ENCODE results near the gene P2RY14. TPM values are rescaled to one million over a fixed set of nuclear protein-coding genes. Genes with fewer than 3 reads are reported as not detected.
A peak's percentile ranks its signal among the peaks of the same experiment; 100 is the strongest.

The P2RY14 gene
- total RNA-seq, 1 donor = not detected

DNA sequence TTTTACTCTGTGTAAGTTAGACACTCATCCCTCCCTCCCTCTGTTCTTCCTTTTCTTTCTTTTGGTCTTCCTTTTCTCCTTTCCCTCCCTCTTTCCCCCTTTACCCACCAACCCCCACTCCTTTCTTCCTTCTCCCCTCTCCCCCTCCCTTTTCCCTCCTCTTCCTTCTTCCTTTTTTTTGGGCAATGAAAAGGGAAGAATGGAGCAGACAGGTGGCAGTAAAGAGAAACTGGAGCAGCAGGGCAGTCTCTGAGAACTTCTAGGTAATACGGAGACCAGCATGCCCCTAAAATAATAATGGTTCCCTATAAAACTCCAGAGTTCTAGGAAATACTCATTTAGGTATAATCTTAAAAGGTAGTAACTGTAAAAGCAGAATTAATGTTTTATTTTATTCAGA lies 63.9 kb downstream of the P2RY14 start:
- no peak for DNase-seq (ENCODE audit: low read depth)
- H3K4me3 ChIP-seq (ENCODE audit: low read depth, low read length) = no peak overlapping the region
- TF ChIP-seq, protein P1, sequence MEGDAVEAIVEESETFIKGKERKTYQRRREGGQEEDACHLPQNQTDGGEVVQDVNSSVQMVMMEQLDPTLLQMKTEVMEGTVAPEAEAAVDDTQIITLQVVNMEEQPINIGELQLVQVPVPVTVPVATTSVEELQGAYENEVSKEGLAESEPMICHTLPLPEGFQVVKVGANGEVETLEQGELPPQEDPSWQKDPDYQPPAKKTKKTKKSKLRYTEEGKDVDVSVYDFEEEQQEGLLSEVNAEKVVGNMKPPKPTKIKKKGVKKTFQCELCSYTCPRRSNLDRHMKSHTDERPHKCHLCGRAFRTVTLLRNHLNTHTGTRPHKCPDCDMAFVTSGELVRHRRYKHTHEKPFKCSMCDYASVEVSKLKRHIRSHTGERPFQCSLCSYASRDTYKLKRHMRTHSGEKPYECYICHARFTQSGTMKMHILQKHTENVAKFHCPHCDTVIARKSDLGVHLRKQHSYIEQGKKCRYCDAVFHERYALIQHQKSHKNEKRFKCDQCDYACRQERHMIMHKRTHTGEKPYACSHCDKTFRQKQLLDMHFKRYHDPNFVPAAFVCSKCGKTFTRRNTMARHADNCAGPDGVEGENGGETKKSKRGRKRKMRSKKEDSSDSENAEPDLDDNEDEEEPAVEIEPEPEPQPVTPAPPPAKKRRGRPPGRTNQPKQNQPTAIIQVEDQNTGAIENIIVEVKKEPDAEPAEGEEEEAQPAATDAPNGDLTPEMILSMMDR (IDR thresholded peaks at IDR 0.05; ENCODE audit: insufficient read depth, low read length) = no peak

DNA sequence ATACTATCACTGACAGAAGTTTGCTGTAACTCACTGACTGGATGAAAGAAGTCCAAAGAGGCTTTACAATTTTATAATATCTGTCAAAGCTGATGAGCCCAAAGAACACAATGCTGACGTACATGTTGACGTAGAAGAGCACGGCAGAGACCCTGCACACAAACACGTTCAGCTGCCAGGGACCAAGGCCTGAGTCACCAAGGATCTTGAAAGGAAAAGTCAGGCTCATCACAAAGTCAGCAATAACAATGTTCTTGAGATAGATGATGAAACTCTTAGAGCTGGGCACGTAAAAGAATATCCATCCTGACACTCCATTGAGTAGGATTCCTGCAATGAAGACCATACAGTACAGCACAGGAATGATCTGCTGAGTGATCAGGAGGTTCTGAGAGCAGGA lies 64.5 kb downstream of the P2RY14 start:
- no peak overlapping the region for H3K4me3 ChIP-seq (ENCODE audit: low read depth, low read length)
- DNase-seq (ENCODE audit: low read depth) = no peak
- TF ChIP-seq, protein P1 (IDR thresholded peaks at IDR 0.05; ENCODE audit: insufficient read depth, low read length) = no peak

DNA sequence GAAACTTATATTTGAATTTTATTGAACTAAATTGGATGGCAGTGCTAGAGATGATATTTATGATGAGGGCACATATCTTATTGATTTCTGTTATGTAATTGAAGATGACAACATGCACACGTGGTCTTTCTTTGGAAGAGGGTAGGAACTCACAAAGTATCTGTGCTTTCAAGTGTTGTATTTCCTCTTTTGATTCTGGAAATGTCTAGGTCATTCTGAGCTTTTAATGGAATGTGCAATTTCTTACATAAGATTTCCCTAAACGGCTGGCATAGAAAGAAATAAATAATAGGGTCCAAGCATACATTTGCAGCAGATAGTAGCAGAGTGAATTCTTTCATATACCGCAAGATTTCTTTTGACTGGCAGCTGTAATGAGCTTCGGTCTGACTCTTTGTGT lies 65.2 kb downstream of the P2RY14 start:
- DNase-seq (ENCODE audit: low read depth) = no peak
- TF ChIP-seq, protein P1 (IDR thresholded peaks at IDR 0.05; ENCODE audit: insufficient read depth, low read length) = no peak
- H3K4me3 ChIP-seq (ENCODE audit: low read depth, low read length) = no peak overlapping the region

DNA sequence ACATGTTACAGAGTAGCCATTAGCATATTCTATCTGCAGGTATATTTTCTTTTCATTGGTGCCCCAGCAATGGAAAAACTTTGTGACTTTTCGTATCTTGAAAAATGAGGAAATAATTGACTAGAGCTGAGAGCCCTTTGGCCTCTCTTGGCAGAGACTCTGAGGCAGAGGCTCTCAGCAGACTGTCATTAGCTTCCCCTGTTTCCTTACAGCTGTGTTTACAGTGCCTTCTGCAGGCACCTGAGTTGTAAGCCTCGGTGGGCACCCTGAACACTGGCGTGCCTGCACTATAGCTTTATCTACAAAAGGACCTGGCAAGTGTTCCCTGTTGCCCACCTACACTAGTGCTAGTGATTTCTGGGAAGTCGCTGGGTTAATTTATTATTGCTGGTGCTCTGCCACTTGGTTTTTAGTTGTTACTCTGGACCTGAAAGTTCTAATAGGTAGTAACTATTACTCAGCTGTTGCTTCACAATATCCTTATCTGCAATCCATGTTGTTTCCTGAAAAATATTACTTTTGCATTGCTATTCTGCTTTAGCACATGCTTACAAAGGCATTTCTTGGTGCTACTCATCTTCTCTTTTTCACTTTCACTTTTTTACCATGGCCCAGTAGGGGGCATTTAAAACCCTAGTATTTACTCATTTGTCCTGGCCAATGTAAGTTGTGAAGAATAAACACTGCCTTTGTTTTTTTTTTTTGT lies 67.5 kb downstream of the P2RY14 start:
- no peak overlapping the region for H3K4me3 ChIP-seq (ENCODE audit: low read depth, low read length)
- TF ChIP-seq, protein P1 (IDR thresholded peaks at IDR 0.05; ENCODE audit: insufficient read depth, low read length) = peak; percentile 23
- peak; percentile 33 for DNase-seq (ENCODE audit: low read depth)

DNA sequence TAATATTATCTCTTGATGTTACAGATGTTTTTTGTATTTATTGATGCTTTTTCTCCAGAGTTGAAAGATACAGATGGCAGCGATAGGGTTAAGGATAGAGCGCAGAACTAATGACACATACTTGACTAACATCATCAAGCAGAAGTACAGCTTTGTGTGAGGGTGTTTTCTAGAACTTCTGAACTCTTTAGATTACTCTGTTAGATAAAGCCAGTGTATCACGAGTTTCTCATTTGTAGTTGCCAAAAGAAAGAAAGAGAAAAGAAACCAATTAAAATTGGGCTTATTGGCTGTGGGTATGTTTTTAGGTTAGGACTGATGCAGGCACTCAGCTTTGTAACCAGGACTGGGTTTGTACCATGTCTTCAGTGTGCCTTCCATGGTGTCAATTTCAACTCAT lies 68.7 kb downstream of the P2RY14 start:
- H3K4me3 ChIP-seq (ENCODE audit: low read depth, low read length) = no peak overlapping the region
- TF ChIP-seq, protein P1 (IDR thresholded peaks at IDR 0.05; ENCODE audit: insufficient read depth, low read length) = no peak
- DNase-seq (ENCODE audit: low read depth) = no peak

DNA sequence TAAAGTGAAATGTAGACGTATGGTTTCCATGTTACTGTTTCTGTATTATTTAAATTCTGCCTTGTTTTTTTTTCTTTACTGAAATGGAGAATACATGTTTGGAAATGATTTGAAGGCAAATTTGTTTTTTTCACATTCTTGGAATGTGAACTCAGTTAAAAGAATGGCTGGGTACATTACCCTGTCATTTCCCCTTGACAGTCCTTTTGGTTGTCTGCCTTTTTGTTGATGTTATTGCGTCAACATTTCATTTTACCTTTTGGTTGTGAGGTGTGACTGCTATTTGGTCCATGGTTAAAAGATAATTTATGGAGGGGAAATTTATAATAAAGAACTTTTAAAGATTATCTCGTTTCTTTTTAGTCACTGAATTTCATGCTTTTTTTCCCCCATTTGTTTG lies 72.1 kb downstream of the P2RY14 start:
- TF ChIP-seq, protein P1 (IDR thresholded peaks at IDR 0.05; ENCODE audit: insufficient read depth, low read length) = no peak
- H3K4me3 ChIP-seq (ENCODE audit: low read depth, low read length) = no peak overlapping the region
- DNase-seq (ENCODE audit: low read depth) = no peak

DNA sequence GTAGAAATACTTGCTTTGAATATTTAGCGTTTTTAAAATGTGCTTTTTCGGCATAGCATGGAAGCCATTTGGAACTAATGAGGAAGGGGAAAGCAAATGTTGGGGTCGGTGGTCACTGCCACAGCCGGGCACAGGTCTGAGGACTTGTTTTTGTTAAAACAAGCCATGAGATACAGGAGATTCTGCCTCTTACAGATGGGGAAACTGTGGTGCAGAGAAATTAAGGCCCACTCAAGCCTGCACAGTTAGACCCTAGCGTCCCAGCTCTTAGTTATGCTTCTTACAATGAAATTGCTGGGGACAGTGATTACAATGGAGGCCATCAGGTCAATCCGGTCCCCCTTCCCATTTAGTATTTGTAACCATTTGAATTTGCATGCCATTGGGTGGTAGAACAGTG lies 72.9 kb downstream of the P2RY14 start:
- no peak overlapping the region for H3K4me3 ChIP-seq (ENCODE audit: low read depth, low read length)
- TF ChIP-seq, protein P1 (IDR thresholded peaks at IDR 0.05; ENCODE audit: insufficient read depth, low read length) = no peak
- no peak for DNase-seq (ENCODE audit: low read depth)
